Measurements from ENCODE around the gene PC.

Gene PC

GRCh38 chr11:66858186-66858938 is 99.8 kb downstream of the PC start:
- DNase-seq (ENCODE audit: insufficient read length, low spot score) (no peak), FAIRE-seq (no peak)

GRCh38 chr11:66857927-66858185 is 100.3 kb downstream of the PC start:
- DNase-seq (ENCODE audit: insufficient read length, low spot score) (no peak), FAIRE-seq (no peak)

GRCh38 chr11:66857234-66857926 is 100.8 kb downstream of the PC start:
- FAIRE-seq: no peak
- DNase-seq (ENCODE audit: insufficient read length, low spot score): peak; percentile 63

- FAIRE-seq: peak; percentile 14
- DNase-seq (ENCODE audit: insufficient read length, low spot score): peak; percentile 85
Measured at GRCh38 chr11:66856496-66857233, 101.5 kb downstream of the PC start, which contains the start of gene LRFN4. Gene LRFN4, plus strand, starts transcription at chr11:66857064. Its CDS starts 681 bp downstream, at chr11:66857745.

GRCh38 chr11:66855574-66856495 is 102.3 kb downstream of the PC start:
- FAIRE-seq (peak; percentile 79), DNase-seq (ENCODE audit: insufficient read length, low spot score) (peak; percentile 100)

- FAIRE-seq (no peak), DNase-seq (ENCODE audit: insufficient read length, low spot score) (no peak)
Measured at GRCh38 chr11:66854729-66855211, 103.4 kb downstream of the PC start.

GRCh38 chr11:66854231-66854661 is 103.9 kb downstream of the PC start:
- no peak for FAIRE-seq

GRCh38 chr11:66853242-66854229 is 104.6 kb downstream of the PC start:
- DNase-seq (ENCODE audit: insufficient read length, low spot score): no peak
- no peak for FAIRE-seq

More at GRCh38 chr11:66854231-66854661, 103.9 kb downstream of the PC start:
- no peak for DNase-seq (ENCODE audit: insufficient read length, low spot score)

GRCh38 chr11:66852466-66853241 is 105.5 kb downstream of the PC start:
- FAIRE-seq (no peak), DNase-seq (ENCODE audit: insufficient read length, low spot score) (no peak)

GRCh38 chr11:66851698-66852465 is 106.3 kb downstream of the PC start:
- FAIRE-seq (peak; percentile 69), DNase-seq (ENCODE audit: insufficient read length, low spot score) (peak; percentile 53)

GRCh38 chr11:66851239-66851596 is 107.0 kb downstream of the PC start:
- no peak for DNase-seq (ENCODE audit: insufficient read length, low spot score)
- FAIRE-seq: no peak

- DNase-seq (ENCODE audit: insufficient read length, low spot score) (no peak), FAIRE-seq (no peak)
Measured at GRCh38 chr11:66850588-66851238, 107.5 kb downstream of the PC start.

- DNase-seq (ENCODE audit: insufficient read length, low spot score): no peak
- no peak for FAIRE-seq
Measured at GRCh38 chr11:66850235-66850587, 108.0 kb downstream of the PC start.

GRCh38 chr11:66849501-66850234 is 108.5 kb downstream of the PC start:
- DNase-seq (ENCODE audit: insufficient read length, low spot score) (no peak), FAIRE-seq (no peak)

GRCh38 chr11:66848671-66849500 is 109.3 kb downstream of the PC start:
- DNase-seq (ENCODE audit: insufficient read length, low spot score) (no peak), FAIRE-seq (no peak)
